GM12878 (cell line): ENCODE data around the gene DOCK2.

ENCODE experiments used
- HDGF ChIP-seq: fragments of 450-650 bp; IDR thresholded peaks from 2 replicates; pipeline ENCODE4 v1.6.1; 2016; ENCODE audit warnings: antibody characterized with exemption
- KDM1A ChIP-seq: fragments of 200-600 bp; sonication (generic); IDR thresholded peaks from 2 replicates; pipeline ENCODE4 v1.6.1; 2016; ENCODE audit warnings: borderline replicate concordance
- MTA3 ChIP-seq: IDR thresholded peaks from 2 replicates; pipeline ENCODE4 v1.6.1; 2012; ENCODE audit warnings: low read length, inconsistent platforms, borderline replicate concordance
- NFIC ChIP-seq: IDR thresholded peaks from 2 replicates; pipeline ENCODE4 v1.6.1; 2012; ENCODE audit warnings: low read depth, mild to moderate bottlenecking, inconsistent platforms, low read length, moderate library complexity
- POLR2AphosphoS5 ChIP-seq: IDR thresholded peaks from 2 replicates; pipeline ENCODE4 v1.6.1; 2011; ENCODE audit warnings: mild to moderate bottlenecking, low read length, inconsistent platforms
- RBBP5 ChIP-seq: fragments of 200-600 bp; sonication (generic); conservative IDR thresholded peaks from 2 replicates; pipeline ENCODE4 v1.6.1; 2016
- SMC3 ChIP-seq: IDR thresholded peaks from 2 replicates; pipeline ENCODE4 v1.6.1; 2011; ENCODE audit warnings: low read length, improper control_type of control experiment, borderline replicate concordance
- TCF7 ChIP-seq: IDR thresholded peaks from 2 replicates; pipeline ENCODE4 v1.6.1; 2014; ENCODE audit warnings: antibody characterized with exemption, borderline replicate concordance
- ZNF622 ChIP-seq: fragments of 450-650 bp; IDR thresholded peaks from 2 replicates; pipeline ENCODE4 v1.6.1; 2017; ENCODE audit warnings: mild to moderate bottlenecking, inconsistent platforms
- TF ChIP-seq, protein P1 (sequence below): IDR thresholded peaks from 2 replicates; pipeline ENCODE4 v1.6.1; 2012; ENCODE audit warnings: low read depth, low read length, improper control_type of control experiment

DNA sequence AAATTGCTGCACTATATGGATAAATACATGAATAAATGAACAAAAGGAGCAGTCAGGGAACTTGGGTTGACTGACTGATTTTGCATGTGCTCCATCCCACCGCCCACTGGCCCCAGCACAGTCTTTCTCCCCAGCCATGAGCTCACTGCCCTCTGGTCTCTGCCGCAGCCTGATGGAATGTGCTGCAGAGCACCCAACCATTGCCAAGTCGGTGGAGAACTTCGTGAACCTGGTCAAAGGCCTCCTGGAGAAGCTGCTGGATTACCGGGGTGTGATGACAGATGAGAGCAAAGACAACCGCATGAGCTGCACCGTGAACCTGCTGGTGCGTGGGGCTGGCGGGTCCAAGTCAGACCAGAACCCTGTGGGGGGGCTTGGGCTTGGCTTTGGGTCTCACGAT is 397.2 kb downstream of the DOCK2 start:
- TF ChIP-seq, protein P1, sequence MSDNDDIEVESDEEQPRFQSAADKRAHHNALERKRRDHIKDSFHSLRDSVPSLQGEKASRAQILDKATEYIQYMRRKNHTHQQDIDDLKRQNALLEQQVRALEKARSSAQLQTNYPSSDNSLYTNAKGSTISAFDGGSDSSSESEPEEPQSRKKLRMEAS: no peak
- TF ChIP-seq ZNF622: no peak
- TF ChIP-seq KDM1A: no peak
- no peak for TF ChIP-seq SMC3
- TF ChIP-seq RBBP5: no peak
- TF ChIP-seq MTA3: no peak
- TF ChIP-seq POLR2AphosphoS5: no peak
- TF ChIP-seq TCF7: no peak
- no peak for TF ChIP-seq HDGF
- no peak for TF ChIP-seq NFIC
